Aorta (tissue), 5 donors: ENCODE measurements around the gene STK32A. TPM values are rescaled to one million over a fixed set of nuclear protein-coding genes. Genes with fewer than 3 reads are reported as not detected.

Experiments used
- ATAC-seq: fragments of 200-7000 bp; cut with Tn5 transposase; one replicate; pipeline ENCODE4 v1.9.1; 2022; ENCODE audit warnings: moderate library complexity; ENCODE audit not compliant: low FRiP score
- DNase-seq, 2 donors: peaks; one replicate each; pipeline ENCODE4 v3.0.0-alpha.2; 2020
- H3K27ac ChIP-seq, 2 donors: one replicate each; pipeline ENCODE4 v1.5.1; 2013; ENCODE audit warnings: low read length in 2 of 2, mild to moderate bottlenecking in 2 of 2, moderate library complexity in 2 of 2, control low read depth in 1 of 2, inconsistent platforms in 1 of 2, low read depth in 1 of 2
- H3K27me3 ChIP-seq, 2 donors: one replicate each; pipeline ENCODE4 v1.6.1; 2013; ENCODE audit warnings: control low read depth in 1 of 2, low read length in 1 of 2, mild to moderate bottlenecking in 1 of 2, moderate library complexity in 1 of 2; ENCODE audit not compliant: insufficient read depth in 2 of 2, control insufficient read depth in 1 of 2
- H3K36me3 ChIP-seq, 2 donors: one replicate each; pipeline ENCODE4 v1.6.1; 2013; ENCODE audit warnings: control low read depth in 1 of 2, low read length in 1 of 2, mild to moderate bottlenecking in 1 of 2; ENCODE audit not compliant: insufficient read depth in 2 of 2, control insufficient read depth in 1 of 2
- H3K4me1 ChIP-seq, 2 donors: one replicate each; pipeline ENCODE4 v1.6.1; 2013; ENCODE audit warnings: low read length in 2 of 2, control low read depth in 1 of 2, mild to moderate bottlenecking in 1 of 2, moderate library complexity in 1 of 2; ENCODE audit not compliant: insufficient read depth in 2 of 2, control insufficient read depth in 1 of 2
- H3K4me3 ChIP-seq, 2 donors: one replicate each; pipeline ENCODE4 v1.5.1; 2013; ENCODE audit warnings: low read length in 2 of 2, control low read depth in 1 of 2, mild to moderate bottlenecking in 1 of 2
- H3K9me3 ChIP-seq: one replicate; pipeline ENCODE4 v1.6.1; 2013; ENCODE audit warnings: mild to moderate bottlenecking, low read length; ENCODE audit not compliant: control insufficient read depth
- WGBS, 2 donors: extraction: QIAGEN DNeasy Blood & Tissue Kit; methylation state at CpG; one replicate each; pipeline ENCODE4 v1.1.7; 2013; 5-methylcytosine and 5-hydroxymethylcytosine counted together
- intact Hi-C, 2 donors: fragments of 100-400 bp; cut with DNase I; formaldehyde crosslinking; loops; one replicate each; pipeline versions ENCODE4 v1.14.2 to v1.15.0; 2022
- polyA plus RNA-seq, 2 donors: library from polyadenylated mRNA; stranded (reverse); fragments of 200-250 nt; gene quantifications; one replicate each; pipeline ENCODE4 v1.2.3, GENCODE V29; 2013
- total RNA-seq, 2 donors: library from RNA; stranded (reverse); fragmentation: NEBNext Ultra II Directional; extraction: Animal tissue kit (Norgen Biotek cat#: 25700); gene quantifications; one replicate each; pipeline ENCODE4 v1.2.1, GENCODE V29; 2021
- donor health status: healthy with polysubstance abuse.
- donor health status: Bipolar disorder and iron deficiency.
- donor health status: DM: no; HTN: no; CAD: no.
- donor health status: DM: no; HTN: no; CAD: no.
- donor health status: DM: yes; HTN: yes; CAD: no.

Gene STK32A
- total and polyA plus RNA-seq, 4 donors: 3.4 to 14.5 (median 5.5) TPM

DNA sequence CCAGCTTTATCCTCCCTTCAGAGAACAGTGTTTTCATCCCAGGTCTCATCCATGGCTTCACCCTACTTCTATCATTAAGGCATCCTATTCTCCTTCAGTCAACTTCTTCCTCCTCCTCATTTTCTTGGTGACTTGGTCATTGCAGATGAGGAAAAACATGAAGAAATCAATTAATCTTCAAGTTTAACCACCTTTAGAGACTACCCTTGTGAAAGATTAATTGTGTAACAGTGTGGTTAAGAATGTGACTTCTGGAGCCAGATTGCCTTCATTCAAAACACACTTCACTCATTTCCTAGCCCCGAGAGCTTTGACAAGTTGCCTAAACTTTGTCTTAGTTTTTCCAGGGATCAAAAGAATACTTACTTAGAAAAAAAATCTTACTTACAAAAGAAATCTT lies 110.0 kb downstream of the STK32A start:
- no peaks in the 10 kb centered on the region for H3K9me3 ChIP-seq
- intact Hi-C loops: no loop called here
- ATAC-seq (no peak), DNase-seq (no peak)
- no peak overlapping the region for H3K4me3 ChIP-seq
- H3K27ac ChIP-seq: no peak overlapping the region
- H3K4me1 ChIP-seq: no peaks in the 10 kb centered on the region
- 28 to 49% methylated on average over 1 of the region's 1 CpG for WGBS, 2 donors
- H3K36me3 ChIP-seq: peaks cover 0 to 3% of the 10 kb centered on the region in 2 donors
- H3K27me3 ChIP-seq: no peaks in the 10 kb centered on the region

DNA sequence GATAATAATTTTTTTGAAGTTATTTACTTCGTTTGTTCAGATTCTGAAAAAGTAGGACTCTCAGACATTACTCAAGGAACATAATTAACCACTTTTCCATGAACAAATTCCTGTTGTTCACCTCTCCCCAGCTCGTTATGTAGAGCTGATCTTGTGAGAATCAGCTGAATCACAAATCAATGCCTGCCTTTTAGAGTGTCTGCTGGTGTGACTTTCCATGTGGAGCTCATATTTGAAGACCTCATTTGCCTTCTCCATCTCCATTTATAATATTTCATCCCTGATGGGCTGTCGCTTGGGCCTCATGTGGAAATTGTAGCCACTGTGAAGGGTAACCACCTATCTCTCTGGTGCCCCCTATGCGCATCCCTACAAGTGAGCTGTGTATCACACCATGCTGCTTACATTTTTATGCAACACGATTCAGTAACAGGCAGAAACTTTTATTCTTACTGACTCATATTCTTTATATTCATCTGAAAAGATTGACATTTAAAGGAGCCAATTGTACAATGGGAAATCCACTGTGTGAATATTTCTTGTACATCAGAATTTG lies 111.3 kb downstream of the STK32A start:
- no peaks in the 10 kb centered on the region for H3K27me3 ChIP-seq
- intact Hi-C loops: no loop called here
- H3K9me3 ChIP-seq: no peaks in the 10 kb centered on the region
- peaks cover 0 to 3% of the 10 kb centered on the region in 2 donors for H3K36me3 ChIP-seq
- H3K4me3 ChIP-seq: no peak overlapping the region
- ATAC-seq (no peak), DNase-seq (no peak)
- H3K27ac ChIP-seq: no peak overlapping the region
- H3K4me1 ChIP-seq: no peaks in the 10 kb centered on the region
- 83% methylated on average over 5 of the region's 5 CpGs for WGBS, 2 donors

DNA sequence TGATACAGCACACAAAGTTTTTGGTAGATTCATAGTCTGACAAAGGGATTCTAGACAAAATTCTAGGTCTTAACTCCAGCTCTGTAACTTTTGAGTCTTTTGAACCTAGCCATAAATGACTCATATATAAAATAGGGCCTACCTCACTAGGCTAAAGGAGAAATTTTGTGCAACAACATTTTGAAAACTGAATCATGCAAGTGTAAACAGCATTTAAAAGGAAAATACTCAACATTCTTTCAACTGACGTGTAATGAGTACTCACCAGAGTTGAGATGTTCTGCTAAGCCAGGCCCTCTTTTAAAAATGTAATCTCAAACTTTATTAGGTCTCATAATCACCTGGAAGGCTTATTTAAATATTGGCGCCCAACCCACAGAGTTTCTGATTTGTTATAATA lies 113.2 kb downstream of the STK32A start:
- Histone ChIP-seq H3K27ac (no peak overlapping the region), H3K36me3 (peaks cover 0 to 3% of the 10 kb centered on the region in 2 donors), H3K27me3 (no peaks in the 10 kb centered on the region), H3K9me3 (no peaks in the 10 kb centered on the region), H3K4me1 (no peaks in the 10 kb centered on the region), H3K4me3 (no peak overlapping the region)
- no peak for DNase-seq
- WGBS, 2 donors: 55 to 56% methylated on average over 2 of the region's 2 CpGs
- intact Hi-C loops: no loop called here
- ATAC-seq: no peak

DNA sequence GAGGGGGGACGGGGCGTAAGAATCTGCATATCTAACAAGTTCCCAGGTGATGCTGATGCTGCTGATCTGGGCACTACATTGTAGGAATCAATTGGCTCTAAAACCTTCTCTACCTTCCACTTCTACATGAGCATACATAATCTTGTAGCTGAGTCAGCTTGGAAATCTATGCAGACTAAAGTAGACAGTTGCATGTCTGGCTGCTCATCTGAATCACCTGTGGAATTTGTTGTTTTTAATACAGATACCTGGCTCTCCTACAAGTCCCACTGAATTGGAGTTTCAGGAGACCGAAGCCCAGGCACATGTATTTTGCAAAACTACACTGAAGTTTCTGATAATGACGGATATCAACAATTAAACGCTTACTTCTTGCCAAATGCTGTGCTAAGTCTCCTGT lies 113.6 kb downstream of the STK32A start:
- H3K36me3 ChIP-seq: peaks cover 0 to 3% of the 10 kb centered on the region in 2 donors
- H3K27me3 ChIP-seq: no peaks in the 10 kb centered on the region
- ATAC-seq (no peak), DNase-seq (no peak)
- H3K9me3 ChIP-seq: no peaks in the 10 kb centered on the region
- H3K27ac ChIP-seq: no peak overlapping the region
- no peaks in the 10 kb centered on the region for H3K4me1 ChIP-seq
- 95 to 98% methylated on average over 5 of the region's 5 CpGs for WGBS, 2 donors
- no peak overlapping the region for H3K4me3 ChIP-seq
- intact Hi-C loops: no loop called here

DNA sequence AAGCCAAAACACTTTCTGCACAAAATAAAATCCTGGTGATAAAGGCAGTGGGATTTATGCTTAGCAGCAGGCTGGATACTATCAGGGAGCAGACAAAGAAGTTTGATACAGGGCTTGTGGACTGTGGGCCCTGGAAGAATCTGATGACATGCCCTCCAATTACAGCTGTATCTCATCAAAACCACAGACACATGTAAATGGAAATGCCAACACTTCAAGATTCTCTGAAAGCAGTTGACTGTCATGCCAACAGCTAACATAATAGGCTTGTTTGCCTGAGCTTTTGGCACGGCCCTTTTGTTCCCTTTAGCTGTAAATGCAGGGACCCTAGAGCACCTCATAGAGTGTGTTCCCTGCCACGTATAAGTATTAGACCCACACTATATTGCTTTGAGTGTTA lies 114.4 kb downstream of the STK32A start:
- Histone ChIP-seq H3K4me1 (no peaks in the 10 kb centered on the region), H3K27ac (no peak overlapping the region), H3K27me3 (no peaks in the 10 kb centered on the region), H3K36me3 (peaks cover 0 to 3% of the 10 kb centered on the region in 2 donors), H3K9me3 (no peaks in the 10 kb centered on the region), H3K4me3 (no peak overlapping the region)
- intact Hi-C loops: no loop called here
- DNase-seq (no peak), ATAC-seq (no peak)
- WGBS, 2 donors: 75 to 83% methylated on average over 2 of the region's 2 CpGs

DNA sequence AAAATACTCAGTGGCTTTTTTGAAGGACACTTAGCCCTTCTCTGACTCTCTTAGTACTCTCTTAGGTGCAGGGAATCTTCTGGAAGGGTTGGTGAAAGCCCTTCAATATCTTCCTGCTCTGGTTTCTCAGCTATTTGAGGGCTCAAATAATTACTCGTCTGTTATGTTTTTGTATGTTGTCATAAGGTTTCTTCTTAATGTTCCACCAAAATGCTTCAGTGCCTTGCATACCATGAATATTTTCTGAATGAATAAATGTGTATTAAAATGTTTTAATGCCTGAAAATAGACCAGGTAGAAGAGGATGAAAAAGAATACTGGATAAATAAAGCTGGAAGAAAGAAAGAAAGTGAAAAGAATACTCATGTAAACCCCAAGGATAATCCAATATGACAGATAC lies 124.3 kb downstream of the STK32A start:
- H3K9me3 ChIP-seq: no peaks in the 10 kb centered on the region
- peaks cover 0 to 3% of the 10 kb centered on the region in 2 donors for H3K36me3 ChIP-seq
- peaks cover 0 to 2% of the 10 kb centered on the region in 2 donors for H3K4me1 ChIP-seq
- intact Hi-C loops: no loop called here
- no peak for ATAC-seq
- H3K27me3 ChIP-seq: no peaks in the 10 kb centered on the region
- 3 to 4% methylated on average over 1 of the region's 1 CpG for WGBS, 2 donors
- DNase-seq: no peak
- H3K27ac ChIP-seq: no peak overlapping the region
- no peak overlapping the region for H3K4me3 ChIP-seq

DNA sequence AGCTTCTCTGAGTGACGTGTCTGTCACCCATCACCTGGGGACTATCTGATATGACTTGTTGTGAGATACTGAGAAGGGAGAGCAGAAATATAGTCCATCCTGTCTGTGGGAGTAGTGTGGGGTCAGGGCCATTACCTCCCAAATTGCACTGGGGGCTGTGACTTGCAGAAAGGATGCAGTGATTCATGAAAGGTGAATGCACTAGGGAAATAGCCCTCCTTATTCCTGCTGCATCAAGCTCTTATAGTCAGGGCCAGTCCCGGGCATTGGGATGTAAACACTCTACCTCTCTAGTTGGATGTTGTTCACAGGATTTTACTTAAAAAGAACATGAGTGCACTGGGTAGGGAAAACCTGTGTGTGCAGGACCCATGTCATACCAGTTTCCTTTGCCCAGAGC lies 124.8 kb downstream of the STK32A start:
- H3K4me3 ChIP-seq: no peak overlapping the region
- WGBS, 2 donors: 83 to 96% methylated on average over 2 of the region's 2 CpGs
- no peak overlapping the region for H3K27ac ChIP-seq
- intact Hi-C loops: no loop called here
- peaks cover 0 to 3% of the 10 kb centered on the region in 2 donors for H3K36me3 ChIP-seq
- ATAC-seq (no peak), DNase-seq (no peak)
- no peaks in the 10 kb centered on the region for H3K27me3 ChIP-seq
- H3K9me3 ChIP-seq: no peaks in the 10 kb centered on the region
- peaks cover 0 to 2% of the 10 kb centered on the region in 2 donors for H3K4me1 ChIP-seq

DNA sequence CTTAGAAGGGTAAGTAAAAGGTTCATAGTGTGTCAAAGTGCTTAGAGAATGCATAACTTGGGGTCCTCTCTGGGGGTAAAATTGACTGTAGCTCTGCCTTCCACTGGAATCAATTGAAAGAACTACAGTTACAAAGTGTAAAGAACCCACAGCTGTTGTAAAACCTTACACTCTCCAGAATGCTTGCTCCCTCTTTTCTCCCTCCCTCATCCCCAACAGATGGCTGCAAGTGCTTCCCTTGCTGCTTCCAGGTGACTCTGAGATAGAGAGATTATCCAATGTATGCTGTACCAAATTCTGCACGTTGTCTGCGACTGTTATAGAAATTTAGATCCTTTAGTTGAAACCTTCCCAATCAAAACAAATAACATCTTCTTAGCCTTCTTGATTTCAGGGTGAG lies 126.0 kb downstream of the STK32A start:
- intact Hi-C loops: no loop called here
- Histone ChIP-seq H3K27me3 (no peaks in the 10 kb centered on the region), H3K27ac (no peak overlapping the region), H3K9me3 (no peaks in the 10 kb centered on the region), H3K4me3 (no peak overlapping the region), H3K4me1 (peaks cover 0 to 2% of the 10 kb centered on the region in 2 donors), H3K36me3 (peaks cover 0 to 3% of the 10 kb centered on the region in 2 donors)
- 68 to 82% methylated on average over 2 of the region's 2 CpGs for WGBS, 2 donors
- ATAC-seq: no peak
- no peak for DNase-seq

DNA sequence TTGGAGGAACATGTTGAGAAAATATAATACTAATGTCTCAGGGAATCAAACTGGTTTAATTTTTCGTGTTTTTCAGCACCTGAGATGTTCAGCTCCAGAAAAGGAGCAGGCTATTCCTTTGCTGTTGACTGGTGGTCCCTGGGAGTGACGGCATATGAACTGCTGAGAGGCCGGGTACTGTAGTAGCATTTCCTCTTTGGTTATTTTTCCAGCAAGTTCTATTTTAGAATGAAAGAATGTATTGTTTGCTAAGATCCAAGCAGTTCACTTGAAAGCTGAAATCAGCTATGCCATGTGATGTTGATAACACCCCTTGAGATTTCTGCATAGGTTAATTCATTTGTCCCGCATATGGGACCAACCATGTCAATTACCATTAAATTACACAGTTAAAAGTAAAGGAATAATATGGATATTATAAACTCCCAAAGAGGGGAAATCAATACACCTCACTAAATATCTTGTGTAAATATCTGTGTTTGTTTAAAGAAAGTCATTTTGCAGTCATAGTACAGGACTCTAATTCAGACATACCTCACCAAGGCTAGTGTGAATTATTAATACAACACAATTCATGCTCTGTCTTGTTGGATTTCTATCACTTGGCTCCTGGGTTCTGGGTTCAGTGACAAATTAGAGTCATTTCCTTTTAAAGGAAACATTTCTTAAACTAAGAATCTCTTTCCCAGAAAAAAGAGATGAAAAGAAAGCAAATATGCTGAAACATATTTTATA lies 126.8 kb downstream of the STK32A start:
- DNase-seq (no peak), ATAC-seq (no peak)
- peaks cover 0 to 3% of the 10 kb centered on the region in 2 donors for H3K36me3 ChIP-seq
- H3K9me3 ChIP-seq: no peaks in the 10 kb centered on the region
- intact Hi-C loops: no loop called here
- WGBS, 2 donors: 69 to 75% methylated on average over 4 of the region's 4 CpGs
- no peak overlapping the region for H3K27ac ChIP-seq
- no peak overlapping the region for H3K4me3 ChIP-seq
- H3K4me1 ChIP-seq: peaks cover 0 to 2% of the 10 kb centered on the region in 2 donors
- H3K27me3 ChIP-seq: no peaks in the 10 kb centered on the region
